ENCODE results near the gene POF1B. TPM values are rescaled to one million over a fixed set of nuclear protein-coding genes. Genes with fewer than 3 reads are reported as not detected.

POF1B gene, protein sequence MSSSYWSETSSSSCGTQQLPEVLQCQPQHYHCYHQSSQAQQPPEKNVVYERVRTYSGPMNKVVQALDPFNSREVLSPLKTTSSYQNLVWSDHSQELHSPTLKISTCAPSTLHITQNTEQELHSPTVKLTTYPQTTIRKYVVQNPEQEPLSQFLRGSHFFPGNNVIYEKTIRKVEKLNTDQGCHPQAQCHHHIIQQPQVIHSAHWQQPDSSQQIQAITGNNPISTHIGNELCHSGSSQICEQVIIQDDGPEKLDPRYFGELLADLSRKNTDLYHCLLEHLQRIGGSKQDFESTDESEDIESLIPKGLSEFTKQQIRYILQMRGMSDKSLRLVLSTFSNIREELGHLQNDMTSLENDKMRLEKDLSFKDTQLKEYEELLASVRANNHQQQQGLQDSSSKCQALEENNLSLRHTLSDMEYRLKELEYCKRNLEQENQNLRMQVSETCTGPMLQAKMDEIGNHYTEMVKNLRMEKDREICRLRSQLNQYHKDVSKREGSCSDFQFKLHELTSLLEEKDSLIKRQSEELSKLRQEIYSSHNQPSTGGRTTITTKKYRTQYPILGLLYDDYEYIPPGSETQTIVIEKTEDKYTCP
- polyA plus RNA-seq (not detected in 2 replicates), polyA minus RNA-seq (not detected in 2 replicates)

DNA sequence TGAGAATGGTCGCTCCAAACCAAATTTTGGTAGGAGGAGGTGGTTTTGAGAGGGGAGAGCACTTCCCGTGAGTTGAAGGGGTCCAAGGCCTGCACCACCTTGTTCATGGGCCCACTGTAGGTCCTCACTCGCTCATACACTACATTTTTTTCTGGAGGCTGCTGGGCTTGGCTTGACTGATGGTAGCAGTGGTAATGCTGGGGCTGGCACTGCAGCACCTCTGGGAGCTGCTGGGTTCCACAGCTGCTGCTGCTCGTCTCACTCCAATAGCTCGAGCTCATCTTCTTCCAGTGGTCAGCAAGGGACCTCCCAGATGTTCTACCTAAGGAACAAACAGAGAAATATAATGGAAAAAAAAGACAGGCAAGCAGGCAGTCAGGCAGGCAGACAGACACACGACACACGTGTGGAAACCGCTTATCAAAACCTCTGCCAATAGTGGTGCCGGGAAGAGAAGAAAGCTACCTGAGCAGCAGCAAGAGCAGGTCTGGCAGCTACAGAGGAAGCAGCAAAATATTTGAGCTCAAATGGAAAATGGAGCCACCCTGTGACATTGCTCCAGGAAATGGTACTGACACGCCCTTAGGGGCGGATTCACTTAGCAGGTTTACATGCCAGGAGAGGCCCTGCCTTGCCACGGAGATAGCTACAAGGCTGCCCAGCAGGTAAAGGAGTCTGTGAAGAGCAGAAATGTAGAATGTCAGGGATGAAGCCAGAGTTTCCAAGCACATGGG, at the start of gene POF1B:
Gene POF1B (minus strand): TSS at position 492 of the 734 bp plus-strand sequence. CDS start 211 bp downstream, at position 281.
- no peak within 1 kb of the TSS for H3K4me2 ChIP-seq (ENCODE audit: low read length)
- no peak within 1 kb of the TSS for H2AFZ ChIP-seq (ENCODE audit: low read depth, low read length)
- no peak within 1 kb of the TSS for H3K4me3 ChIP-seq (ENCODE audit: low read length)
- no peaks in the 10 kb centered on the region for H3K27me3 ChIP-seq (ENCODE audit: insufficient read depth, low read depth, low read length)
- H3K27ac ChIP-seq (ENCODE audit: low read length), result no peak within 1 kb of the TSS
- no peaks in the 10 kb centered on the region for H3F3A ChIP-seq (ENCODE audit: insufficient read depth, low read length, poor library complexity, severe bottlenecking)
- TF ChIP-seq SMC3 (conservative IDR thresholded peaks at IDR 0.05; ENCODE audit: poor library complexity), result no peak
- no peak for TF ChIP-seq EZH2 (IDR thresholded peaks at IDR 0.05; ENCODE audit: borderline replicate concordance, insufficient read depth, low read length, poor library complexity, severe bottlenecking)
- TF ChIP-seq TAF1 (IDR thresholded peaks at IDR 0.05; ENCODE audit: low read depth), result no peak
- TF ChIP-seq, protein P1, sequence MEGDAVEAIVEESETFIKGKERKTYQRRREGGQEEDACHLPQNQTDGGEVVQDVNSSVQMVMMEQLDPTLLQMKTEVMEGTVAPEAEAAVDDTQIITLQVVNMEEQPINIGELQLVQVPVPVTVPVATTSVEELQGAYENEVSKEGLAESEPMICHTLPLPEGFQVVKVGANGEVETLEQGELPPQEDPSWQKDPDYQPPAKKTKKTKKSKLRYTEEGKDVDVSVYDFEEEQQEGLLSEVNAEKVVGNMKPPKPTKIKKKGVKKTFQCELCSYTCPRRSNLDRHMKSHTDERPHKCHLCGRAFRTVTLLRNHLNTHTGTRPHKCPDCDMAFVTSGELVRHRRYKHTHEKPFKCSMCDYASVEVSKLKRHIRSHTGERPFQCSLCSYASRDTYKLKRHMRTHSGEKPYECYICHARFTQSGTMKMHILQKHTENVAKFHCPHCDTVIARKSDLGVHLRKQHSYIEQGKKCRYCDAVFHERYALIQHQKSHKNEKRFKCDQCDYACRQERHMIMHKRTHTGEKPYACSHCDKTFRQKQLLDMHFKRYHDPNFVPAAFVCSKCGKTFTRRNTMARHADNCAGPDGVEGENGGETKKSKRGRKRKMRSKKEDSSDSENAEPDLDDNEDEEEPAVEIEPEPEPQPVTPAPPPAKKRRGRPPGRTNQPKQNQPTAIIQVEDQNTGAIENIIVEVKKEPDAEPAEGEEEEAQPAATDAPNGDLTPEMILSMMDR (IDR thresholded peaks at IDR 0.05; ENCODE audit: poor library complexity, severe bottlenecking), result no peak
- TF ChIP-seq POLR2AphosphoS5 (IDR thresholded peaks at IDR 0.05), result no peak
- no peak for TF ChIP-seq MXI1 (conservative IDR thresholded peaks at IDR 0.05; ENCODE audit: poor library complexity, severe bottlenecking)
- no peak for TF ChIP-seq EP300 (conservative IDR thresholded peaks at IDR 0.05; ENCODE audit: poor library complexity, severe bottlenecking)
- no peak for TF ChIP-seq RAD21 (conservative IDR thresholded peaks at IDR 0.05)
- TF ChIP-seq, protein P2, sequence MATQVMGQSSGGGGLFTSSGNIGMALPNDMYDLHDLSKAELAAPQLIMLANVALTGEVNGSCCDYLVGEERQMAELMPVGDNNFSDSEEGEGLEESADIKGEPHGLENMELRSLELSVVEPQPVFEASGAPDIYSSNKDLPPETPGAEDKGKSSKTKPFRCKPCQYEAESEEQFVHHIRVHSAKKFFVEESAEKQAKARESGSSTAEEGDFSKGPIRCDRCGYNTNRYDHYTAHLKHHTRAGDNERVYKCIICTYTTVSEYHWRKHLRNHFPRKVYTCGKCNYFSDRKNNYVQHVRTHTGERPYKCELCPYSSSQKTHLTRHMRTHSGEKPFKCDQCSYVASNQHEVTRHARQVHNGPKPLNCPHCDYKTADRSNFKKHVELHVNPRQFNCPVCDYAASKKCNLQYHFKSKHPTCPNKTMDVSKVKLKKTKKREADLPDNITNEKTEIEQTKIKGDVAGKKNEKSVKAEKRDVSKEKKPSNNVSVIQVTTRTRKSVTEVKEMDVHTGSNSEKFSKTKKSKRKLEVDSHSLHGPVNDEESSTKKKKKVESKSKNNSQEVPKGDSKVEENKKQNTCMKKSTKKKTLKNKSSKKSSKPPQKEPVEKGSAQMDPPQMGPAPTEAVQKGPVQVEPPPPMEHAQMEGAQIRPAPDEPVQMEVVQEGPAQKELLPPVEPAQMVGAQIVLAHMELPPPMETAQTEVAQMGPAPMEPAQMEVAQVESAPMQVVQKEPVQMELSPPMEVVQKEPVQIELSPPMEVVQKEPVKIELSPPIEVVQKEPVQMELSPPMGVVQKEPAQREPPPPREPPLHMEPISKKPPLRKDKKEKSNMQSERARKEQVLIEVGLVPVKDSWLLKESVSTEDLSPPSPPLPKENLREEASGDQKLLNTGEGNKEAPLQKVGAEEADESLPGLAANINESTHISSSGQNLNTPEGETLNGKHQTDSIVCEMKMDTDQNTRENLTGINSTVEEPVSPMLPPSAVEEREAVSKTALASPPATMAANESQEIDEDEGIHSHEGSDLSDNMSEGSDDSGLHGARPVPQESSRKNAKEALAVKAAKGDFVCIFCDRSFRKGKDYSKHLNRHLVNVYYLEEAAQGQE (IDR thresholded peaks at IDR 0.05; ENCODE audit: borderline replicate concordance), result no peak
- no peaks in the 10 kb centered on the region for H3K79me2 ChIP-seq (replicated peaks; ENCODE audit: insufficient read depth, low read length)
- H4K20me1 ChIP-seq (ENCODE audit: insufficient read depth), result no peaks in the 10 kb centered on the region
- no peaks in the 10 kb centered on the region for H3K9me2 ChIP-seq (ENCODE audit: insufficient read depth, low read length)
- H3K9me3 ChIP-seq (ENCODE audit: low read length), result no peaks in the 10 kb centered on the region
- H3K9ac ChIP-seq (ENCODE audit: low read length), result no peak within 1 kb of the TSS
- H3K36me3 ChIP-seq (ENCODE audit: insufficient read depth, low read length), result no peaks in the 10 kb centered on the region

DNA sequence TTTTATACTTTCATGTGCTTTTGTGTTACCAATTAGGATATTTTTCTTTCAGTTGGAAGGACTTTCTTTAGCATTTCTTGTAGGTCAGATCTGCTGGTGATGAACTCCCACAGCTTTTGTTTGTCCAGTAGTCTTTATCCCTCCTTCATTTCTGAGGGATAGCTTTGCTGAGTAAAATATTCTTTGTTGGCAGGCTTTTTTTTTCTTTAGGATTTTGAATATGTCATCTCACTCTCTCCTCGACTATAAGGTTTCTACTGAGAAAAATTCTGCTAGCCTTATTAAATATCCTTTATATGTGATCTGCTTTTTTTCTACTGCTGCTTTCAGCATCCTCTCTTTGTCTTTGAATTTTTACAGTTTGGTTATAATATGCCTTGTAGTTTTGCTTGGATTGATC, 49.6 kb upstream of the POF1B start:
- Histone ChIP-seq H3K9ac (ENCODE audit: low read length) (no peak overlapping the region), H3K4me2 (ENCODE audit: low read length) (no peak overlapping the region), H2AFZ (ENCODE audit: low read depth, low read length) (no peak overlapping the region), H3K27me3 (ENCODE audit: insufficient read depth, low read depth, low read length) (no peaks in the 10 kb centered on the region), H3K4me3 (ENCODE audit: low read length) (no peak overlapping the region), H3F3A (ENCODE audit: insufficient read depth, low read length, poor library complexity, severe bottlenecking) (no peaks in the 10 kb centered on the region), H3K36me3 (ENCODE audit: insufficient read depth, low read length) (no peaks in the 10 kb centered on the region), H4K20me1 (ENCODE audit: insufficient read depth) (no peaks in the 10 kb centered on the region), H3K79me2 (replicated peaks; ENCODE audit: insufficient read depth, low read length) (no peaks in the 10 kb centered on the region), H3K9me2 (ENCODE audit: insufficient read depth, low read length) (no peaks in the 10 kb centered on the region), H3K27ac (ENCODE audit: low read length) (no peak overlapping the region), H3K9me3 (ENCODE audit: low read length) (no peaks in the 10 kb centered on the region)
- TF ChIP-seq, protein P2 (IDR thresholded peaks at IDR 0.05; ENCODE audit: borderline replicate concordance), result no peak
- no peak for TF ChIP-seq TAF1 (IDR thresholded peaks at IDR 0.05; ENCODE audit: low read depth)
- TF ChIP-seq SMC3 (conservative IDR thresholded peaks at IDR 0.05; ENCODE audit: poor library complexity), result no peak
- TF ChIP-seq RAD21 (conservative IDR thresholded peaks at IDR 0.05), result no peak
- TF ChIP-seq, protein P1 (IDR thresholded peaks at IDR 0.05; ENCODE audit: poor library complexity, severe bottlenecking), result no peak
- TF ChIP-seq EP300 (conservative IDR thresholded peaks at IDR 0.05; ENCODE audit: poor library complexity, severe bottlenecking), result no peak
- no peak for TF ChIP-seq POLR2AphosphoS5 (IDR thresholded peaks at IDR 0.05)
- no peak for TF ChIP-seq MXI1 (conservative IDR thresholded peaks at IDR 0.05; ENCODE audit: poor library complexity, severe bottlenecking)

Data from neural cell (in vitro differentiated cells).